IgD-negative memory B cell (primary cell): ENCODE results near the gene CEACAM20. TPM values are rescaled to one million over a fixed set of nuclear protein-coding genes. Genes with fewer than 3 reads are reported as not detected.
"Not testable (repeated sequence)": the region's sequence is repeated elsewhere in the genome, so short reads cannot be mapped to it uniquely, and the experiment has no call there.

Experiments
- H3K27ac Mint-ChIP-seq, 3 donors: one replicate each; pipeline ENCODE4 v1.8.0; 2020 to 2022; ENCODE audit warnings: mild to moderate bottlenecking in 3 of 3, mixed read lengths in 3 of 3, moderate library complexity in 1 of 3
- H3K27me3 Mint-ChIP-seq: one replicate; pipeline ENCODE4 v1.8.0; 2021; ENCODE audit warnings: mixed read lengths
- H3K36me3 Mint-ChIP-seq: one replicate; pipeline ENCODE4 v1.8.0; 2020; ENCODE audit warnings: mild to moderate bottlenecking, mixed read lengths
- H3K4me1 Mint-ChIP-seq, 3 donors: one replicate each; pipeline ENCODE4 v1.8.0; 2020 to 2022; ENCODE audit warnings: mixed read lengths in 3 of 3, mild to moderate bottlenecking in 1 of 3
- H3K4me3 Mint-ChIP-seq, 4 donors: one replicate each; pipeline ENCODE4 v1.8.0; 2020 to 2022; ENCODE audit warnings: mild to moderate bottlenecking in 4 of 4, mixed read lengths in 4 of 4, moderate library complexity in 3 of 4
- H3K9me3 Mint-ChIP-seq, 3 donors: one replicate each; pipeline ENCODE4 v1.8.0; 2020 to 2021; ENCODE audit warnings: mixed read lengths in 3 of 3, mild to moderate bottlenecking in 1 of 3
- polyA plus RNA-seq: library from polyadenylated mRNA; unstranded; fragments of 300-500 nt; fragmentation: Illumina TruSeq; gene quantifications from one replicate; pipeline ENCODE4 v1.2.3, GENCODE V29; 2021

Gene CEACAM20
- not detected for polyA plus RNA-seq

GRCh38 chr19:44529536-44529935 lies at the start of gene CEACAM20:
Gene CEACAM20, minus strand, starts transcription at chr19:44529675. Its CDS starts 166 bp downstream, at chr19:44529509.
- Mint-ChIP-seq H3K27me3 (peaks cover 6% of the 10 kb centered on the region), H3K27ac (no peak within 1 kb of the TSS), H3K4me3 (peak within 1 kb of the TSS in 1 of 4 donors; percentile 51), H3K36me3 (peaks cover 2% of the 10 kb centered on the region), H3K4me1 (no peaks in the 10 kb centered on the region), H3K9me3 (peaks cover 2 to 20% (median 9%) of the 10 kb centered on the region in 3 donors)

DNA sequence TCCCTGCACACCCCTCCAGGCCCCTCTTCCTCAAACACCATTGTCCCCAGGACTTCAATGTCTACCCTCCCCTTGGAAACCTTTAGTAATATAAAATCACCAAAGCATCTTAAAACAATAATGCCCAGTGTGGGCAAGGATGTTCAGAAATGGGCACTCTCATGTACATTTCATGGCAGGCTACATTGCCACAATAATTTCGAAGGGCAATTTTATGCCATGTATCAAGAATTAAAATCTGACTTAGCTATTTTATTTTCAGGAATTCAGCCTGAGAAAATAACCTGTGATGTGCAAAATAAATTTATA lies 48.0 kb upstream of the CEACAM20 start:
- Mint-ChIP-seq H3K4me1 (no peaks in the 10 kb centered on the region), H3K4me3 (no peak overlapping the region), H3K27ac (peak overlapping the region in 1 of 3 donors; percentile 83), H3K27me3 (peaks cover 3% of the 10 kb centered on the region), H3K9me3 (peaks cover 3 to 15% (median 13%) of the 10 kb centered on the region in 3 donors), H3K36me3 (no peaks in the 10 kb centered on the region)

- Mint-ChIP-seq H3K27ac (peak overlapping the region in 1 of 3 donors; percentile 83), H3K27me3 (peaks cover 3% of the 10 kb centered on the region), H3K9me3 (peaks cover 3 to 15% (median 13%) of the 10 kb centered on the region in 3 donors), H3K4me1 (no peaks in the 10 kb centered on the region), H3K4me3 (peak overlapping the region in 1 of 4 donors; percentile 63), H3K36me3 (no peaks in the 10 kb centered on the region)
These were observed 47.5 kb upstream of the CEACAM20 start for GRCh38 chr19:44576843-44577565.

DNA sequence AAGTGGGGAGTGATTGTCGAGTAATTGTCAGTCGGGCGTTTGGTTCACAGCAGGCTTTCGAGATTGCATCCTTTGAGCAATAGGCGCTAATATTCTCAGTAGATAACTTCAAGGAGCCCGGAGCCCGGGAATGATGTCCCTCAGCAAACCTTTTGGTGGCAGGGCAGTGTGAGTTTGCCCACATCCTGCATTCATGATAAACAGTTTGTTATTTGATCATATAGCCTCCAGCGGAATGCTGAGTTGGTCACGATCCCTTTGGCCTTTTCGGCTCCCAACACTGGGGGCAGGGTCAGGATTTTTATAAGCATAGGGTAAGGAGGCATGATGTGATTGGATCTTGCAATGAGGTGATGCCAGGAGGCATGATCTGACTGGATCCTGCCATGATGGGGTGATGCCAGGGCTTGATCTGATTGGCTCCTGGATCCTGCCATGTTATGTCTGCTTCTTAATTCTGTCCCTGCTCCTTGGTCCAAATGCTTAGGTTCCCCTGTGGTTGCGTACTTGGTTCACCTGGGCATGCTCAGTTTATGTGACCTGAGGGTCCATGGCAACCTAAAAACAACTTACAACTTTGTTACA lies 45.7 kb upstream of the CEACAM20 start:
- no peaks in the 10 kb centered on the region for H3K4me1 Mint-ChIP-seq
- no peak overlapping the region for H3K4me3 Mint-ChIP-seq
- no peak overlapping the region for H3K27ac Mint-ChIP-seq
- peaks cover 9% of the 10 kb centered on the region for H3K27me3 Mint-ChIP-seq
- H3K36me3 Mint-ChIP-seq: no peaks in the 10 kb centered on the region
- H3K9me3 Mint-ChIP-seq: peaks cover 3 to 19% (median 17%) of the 10 kb centered on the region in 3 donors

- Mint-ChIP-seq H3K36me3 (no peaks in the 10 kb centered on the region), H3K4me3 (no peak overlapping the region), H3K27ac (no peak overlapping the region), H3K27me3 (peaks cover 9% of the 10 kb centered on the region), H3K9me3 (peaks cover 3 to 20% (median 18%) of the 10 kb centered on the region in 3 donors), H3K4me1 (no peaks in the 10 kb centered on the region)
These were observed 44.9 kb upstream of the CEACAM20 start for GRCh38 chr19:44574186-44574950.

DNA sequence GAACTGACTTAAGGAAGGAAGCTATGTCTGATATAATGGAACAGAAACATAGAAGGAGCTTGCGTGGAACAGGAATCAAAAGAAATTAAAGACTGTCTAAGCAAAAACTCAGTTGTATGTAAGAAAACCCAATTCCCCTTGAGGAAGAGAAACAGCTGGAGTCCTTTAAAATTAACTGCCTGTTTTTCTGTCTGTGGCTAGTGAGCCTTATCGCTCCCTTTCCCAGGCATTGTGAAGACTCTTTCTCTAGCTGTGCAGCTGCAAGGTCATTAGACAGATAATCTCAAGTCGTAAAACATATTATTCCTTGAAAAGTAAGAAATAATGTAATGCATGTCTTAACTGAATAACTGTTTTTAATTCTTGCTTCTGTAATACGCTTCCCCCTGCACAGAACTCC lies 44.2 kb upstream of the CEACAM20 start:
- H3K4me3 Mint-ChIP-seq: no peak overlapping the region
- H3K9me3 Mint-ChIP-seq: peaks cover 3 to 22% (median 20%) of the 10 kb centered on the region in 3 donors
- no peaks in the 10 kb centered on the region for H3K4me1 Mint-ChIP-seq
- H3K27ac Mint-ChIP-seq: no peak overlapping the region
- peaks cover 9% of the 10 kb centered on the region for H3K27me3 Mint-ChIP-seq
- no peaks in the 10 kb centered on the region for H3K36me3 Mint-ChIP-seq

- H3K27ac Mint-ChIP-seq: no peak overlapping the region
- H3K27me3 Mint-ChIP-seq: peaks cover 9% of the 10 kb centered on the region
- H3K4me1 Mint-ChIP-seq: no peaks in the 10 kb centered on the region
- peaks cover 3 to 20% (median 20%) of the 10 kb centered on the region in 3 donors for H3K9me3 Mint-ChIP-seq
- H3K36me3 Mint-ChIP-seq: no peaks in the 10 kb centered on the region
- H3K4me3 Mint-ChIP-seq: no peak overlapping the region
These were observed 43.7 kb upstream of the CEACAM20 start for GRCh38 chr19:44573183-44573582.

GRCh38 chr19:44572581-44572900 lies 43.1 kb upstream of the CEACAM20 start:
- H3K36me3 Mint-ChIP-seq: no peaks in the 10 kb centered on the region

DNA sequence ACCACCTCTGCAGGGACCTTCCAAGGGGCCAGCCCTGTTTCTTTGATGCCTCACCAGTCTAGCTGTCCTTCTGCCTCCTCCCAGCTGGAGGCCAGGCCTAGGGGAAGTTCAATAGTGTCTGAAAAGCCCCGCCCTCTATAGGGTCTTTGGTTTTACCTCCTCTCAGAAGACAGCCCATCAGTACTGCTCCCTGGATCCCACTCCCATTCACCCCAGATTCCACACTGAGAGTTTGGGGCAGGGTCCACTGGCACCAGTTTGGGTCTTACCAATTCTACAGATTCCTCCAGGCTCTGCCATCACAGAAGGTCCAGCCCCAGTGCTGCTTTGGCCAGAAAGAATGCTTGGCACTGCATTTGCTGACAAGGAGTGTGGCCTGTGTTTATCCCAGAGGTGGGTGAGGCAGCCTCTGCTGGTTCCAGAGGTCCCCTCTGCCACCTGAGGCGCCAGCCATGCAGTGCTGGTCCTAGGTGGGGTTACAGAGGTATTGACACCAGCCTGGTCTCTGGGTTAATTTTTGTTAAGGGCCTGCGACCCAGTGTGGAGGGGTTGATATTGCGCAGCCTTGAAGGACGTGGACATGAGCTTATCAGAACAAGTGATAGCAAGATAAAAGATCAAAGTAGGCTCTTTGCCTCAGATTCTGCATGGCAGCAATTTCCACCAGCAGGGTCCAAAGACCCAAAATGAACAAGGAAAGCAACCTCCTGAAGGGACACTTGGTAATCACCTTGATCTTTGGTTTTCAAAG lies 42.5 kb upstream of the CEACAM20 start:
- Mint-ChIP-seq H3K27ac (no peak overlapping the region), H3K36me3 (peaks cover under 1% of the 10 kb centered on the region), H3K4me3 (no peak overlapping the region)

More at GRCh38 chr19:44572581-44572900, 43.1 kb upstream of the CEACAM20 start:
- peaks cover 9% of the 10 kb centered on the region for H3K27me3 Mint-ChIP-seq
- H3K4me3 Mint-ChIP-seq: no peak overlapping the region
- peaks cover 3 to 17% (median 14%) of the 10 kb centered on the region in 3 donors for H3K9me3 Mint-ChIP-seq
- H3K4me1 Mint-ChIP-seq: no peaks in the 10 kb centered on the region
- H3K27ac Mint-ChIP-seq: no peak overlapping the region

DNA sequence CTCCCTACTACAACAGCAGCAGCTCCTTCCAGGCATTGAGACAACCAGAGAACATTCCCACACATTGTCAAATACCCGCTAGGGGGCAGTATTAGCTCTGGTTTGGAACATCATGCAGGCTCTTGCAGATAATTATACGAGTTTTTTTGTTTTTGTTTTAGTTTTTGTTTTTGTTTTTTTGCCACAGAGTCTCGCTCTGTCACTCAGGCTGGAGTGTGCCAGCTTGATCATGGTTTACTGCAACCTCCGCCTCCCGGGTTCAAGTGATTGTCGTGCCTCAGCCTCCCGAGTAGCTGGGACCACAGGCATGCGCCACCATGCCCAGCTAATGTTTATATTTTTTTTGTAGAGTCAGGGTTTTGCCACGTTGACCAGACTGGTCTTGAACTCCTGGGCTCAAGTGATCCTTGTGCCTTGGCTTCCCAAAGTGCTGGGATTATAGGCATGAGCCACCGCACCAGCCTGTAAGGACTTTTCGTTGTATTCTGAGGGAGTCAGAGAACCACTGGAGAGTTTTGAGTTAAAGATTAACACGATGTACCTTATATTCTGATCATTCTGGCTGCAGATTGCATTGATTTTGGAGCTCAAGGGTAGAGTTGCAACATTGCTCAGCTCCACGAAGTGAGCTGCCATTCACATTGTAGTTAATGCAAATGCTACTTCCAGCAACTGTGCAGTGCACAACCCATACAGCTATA lies 41.7 kb upstream of the CEACAM20 start:
- H3K36me3 Mint-ChIP-seq: peaks cover 2% of the 10 kb centered on the region

More for the DNA sequence above, 42.5 kb upstream of the CEACAM20 start:
- Mint-ChIP-seq H3K4me1 (no peaks in the 10 kb centered on the region), H3K27me3 (peaks cover 9% of the 10 kb centered on the region), H3K9me3 (peaks cover 3 to 13% (median 11%) of the 10 kb centered on the region in 3 donors)

GRCh38 chr19:44570603-44570983 lies 41.1 kb upstream of the CEACAM20 start:
- no peaks in the 10 kb centered on the region for H3K4me1 Mint-ChIP-seq
- peaks cover 3 to 20% (median 14%) of the 10 kb centered on the region in 3 donors for H3K9me3 Mint-ChIP-seq
- H3K27ac Mint-ChIP-seq: no peak overlapping the region
- H3K4me3 Mint-ChIP-seq: no peak overlapping the region
- H3K36me3 Mint-ChIP-seq: peaks cover 2% of the 10 kb centered on the region
- peaks cover 8% of the 10 kb centered on the region for H3K27me3 Mint-ChIP-seq

More for the DNA sequence above, 41.7 kb upstream of the CEACAM20 start:
- Mint-ChIP-seq H3K4me1 (no peaks in the 10 kb centered on the region), H3K27me3 (peaks cover 9% of the 10 kb centered on the region), H3K27ac (no peak overlapping the region), H3K9me3 (peaks cover 3 to 16% (median 13%) of the 10 kb centered on the region in 3 donors), H3K4me3 (no peak overlapping the region)

- H3K4me3 Mint-ChIP-seq: no peak overlapping the region
- H3K4me1 Mint-ChIP-seq: no peaks in the 10 kb centered on the region
- H3K9me3 Mint-ChIP-seq: peaks cover 2 to 22% (median 12%) of the 10 kb centered on the region in 3 donors
- peaks cover 2% of the 10 kb centered on the region for H3K36me3 Mint-ChIP-seq
- peaks cover 5% of the 10 kb centered on the region for H3K27me3 Mint-ChIP-seq
- no peak overlapping the region for H3K27ac Mint-ChIP-seq
These were observed 38.3 kb upstream of the CEACAM20 start for GRCh38 chr19:44567745-44568144.

GRCh38 chr19:44566984-44567383 lies 37.5 kb upstream of the CEACAM20 start:
- H3K36me3 Mint-ChIP-seq: peaks cover 2% of the 10 kb centered on the region
- no peak overlapping the region for H3K4me3 Mint-ChIP-seq

DNA sequence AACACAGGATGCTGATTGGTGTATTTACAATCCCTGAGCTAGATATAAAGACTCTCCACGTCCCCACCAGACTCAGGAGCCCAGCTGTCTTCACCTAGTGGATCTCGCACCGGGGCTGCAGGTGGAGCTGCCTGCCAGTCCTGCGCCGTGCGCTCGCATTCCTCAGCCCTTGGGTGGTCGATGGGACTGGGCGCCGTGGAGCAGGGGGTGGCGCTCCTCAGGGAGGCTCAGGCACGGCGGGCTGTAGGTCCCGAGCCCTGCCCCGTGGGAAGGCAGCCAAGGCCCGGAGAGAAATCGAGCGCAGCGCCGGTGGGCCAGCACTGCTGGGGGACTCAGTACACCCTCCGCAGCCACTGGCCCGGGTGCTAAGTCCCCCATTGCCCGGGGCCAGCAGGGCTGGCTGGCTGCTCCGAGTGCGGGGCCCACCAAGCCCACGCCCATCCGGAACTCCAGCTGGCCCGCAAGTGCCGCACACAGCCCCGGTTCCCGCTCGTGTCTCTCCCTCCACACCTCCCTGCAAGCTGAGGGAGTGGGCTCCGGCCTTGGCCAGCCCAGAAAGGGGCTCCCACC lies 33.7 kb upstream of the CEACAM20 start:
- H3K9me3 Mint-ChIP-seq: peaks cover 2 to 18% (median 8%) of the 10 kb centered on the region in 3 donors
- not testable (repeated sequence) for H3K4me1 Mint-ChIP-seq, H3K27ac Mint-ChIP-seq, H3K27me3 Mint-ChIP-seq, H3K36me3 Mint-ChIP-seq, H3K4me3 Mint-ChIP-seq

More at GRCh38 chr19:44566984-44567383, 37.5 kb upstream of the CEACAM20 start:
- Mint-ChIP-seq H3K4me1 (no peaks in the 10 kb centered on the region), H3K9me3 (peaks cover 2 to 22% (median 12%) of the 10 kb centered on the region in 3 donors), H3K27me3 (peaks cover 5% of the 10 kb centered on the region), H3K27ac (no peak overlapping the region)
